HS-5 (cell line): Measurements from ENCODE around the gene DKK3.

Experiments used
- DNase-seq: peaks from one replicate; pipeline ENCODE4 v3.0.0-alpha.2; 2012; ENCODE audit warnings: low read depth

DKK3 gene

GRCh38 chr11:11937957-11938356, 70.5 kb downstream of the DKK3 start:
- no peak for DNase-seq

DNA sequence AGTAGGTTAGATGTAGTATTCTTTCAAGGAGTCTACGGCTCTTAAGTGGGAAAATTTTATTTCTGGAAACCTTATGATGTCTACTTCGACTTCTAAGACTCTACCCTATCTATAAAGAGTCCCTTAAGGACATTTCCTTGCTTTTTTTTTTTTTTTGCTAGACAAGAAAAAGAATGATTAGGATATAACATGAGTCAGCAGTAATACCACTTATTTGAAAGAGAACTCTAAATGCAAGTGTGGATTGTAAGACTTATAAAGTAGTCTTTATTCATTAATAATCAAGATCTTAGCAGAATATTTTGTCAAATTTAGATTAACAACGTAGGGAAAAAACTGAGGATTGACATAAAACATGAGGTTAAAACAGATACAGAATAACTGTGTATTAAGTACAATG, 71.0 kb downstream of the DKK3 start:
- no peak for DNase-seq

- DNase-seq, result no peak
Measured at GRCh38 chr11:11935536-11935935, 72.9 kb downstream of the DKK3 start.

- no peak for DNase-seq
Measured at GRCh38 chr11:11931461-11932055, 76.9 kb downstream of the DKK3 start.

- DNase-seq, result no peak
Measured at GRCh38 chr11:11929920-11930319, 78.5 kb downstream of the DKK3 start.

GRCh38 chr11:11923828-11924227, 84.6 kb downstream of the DKK3 start:
- DNase-seq, result no peak

GRCh38 chr11:11916981-11917399, 91.4 kb downstream of the DKK3 start:
- DNase-seq, result peak; percentile 56

DNA sequence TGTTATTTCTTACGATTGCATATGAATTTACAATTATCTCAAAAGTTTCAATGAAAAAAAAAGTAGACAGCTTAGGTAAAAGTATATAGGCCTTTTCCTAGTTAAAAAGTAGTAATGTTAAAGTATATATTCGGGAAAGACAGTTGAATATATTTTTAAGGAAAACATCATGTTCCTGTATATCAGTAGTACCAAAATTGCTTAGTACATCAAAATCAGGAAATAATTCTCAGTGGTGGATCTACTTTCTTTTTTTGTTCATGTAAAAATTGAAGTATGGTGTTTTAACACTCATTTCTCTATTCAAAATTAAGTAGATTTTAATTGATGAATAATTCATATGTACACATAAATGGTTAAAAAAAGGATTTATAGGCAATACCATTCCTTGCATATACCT, 92.8 kb downstream of the DKK3 start:
- no peak for DNase-seq

DNA sequence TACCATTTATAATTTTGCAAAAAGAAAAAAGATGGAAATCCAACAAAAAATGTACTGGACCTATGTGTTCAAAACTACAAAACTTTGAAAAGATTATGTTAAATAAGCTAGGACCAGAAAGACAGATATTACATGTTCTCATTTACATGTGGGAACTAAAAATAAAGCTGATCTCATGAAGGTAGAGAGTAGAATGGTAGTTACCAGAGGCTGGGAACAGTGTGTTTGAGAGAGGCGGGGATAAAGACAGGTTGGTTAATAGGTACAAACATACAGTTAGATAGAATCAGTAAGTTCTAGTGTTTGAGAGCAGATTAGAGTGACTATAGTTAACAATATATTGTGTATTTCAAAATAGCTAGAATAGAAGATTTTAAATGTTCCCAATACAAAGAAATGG, 95.0 kb downstream of the DKK3 start:
- DNase-seq, result no peak
